Astrocyte of the cerebellum (primary cell): Measurements from ENCODE around the gene VASH1.

Source experiments
- DNase-seq: peaks from one replicate; pipeline ENCODE4 v3.0.0-alpha.2; 2011; ENCODE audit warnings: low read depth
- H3K4me3 ChIP-seq: 2 replicates; pipeline ENCODE4 v1.5.1; 2011; ENCODE audit warnings: mild to moderate bottlenecking, low read depth, low read length, moderate library complexity
- in situ Hi-C: cut with HindIII; loops from 2 replicates; pipeline ENCODE4 v1.10.0; 2017; ENCODE audit warnings: low sequenced_read_pairs
- TF ChIP-seq, protein P1 (sequence below): IDR thresholded peaks from 2 replicates; pipeline ENCODE4 v1.5.1; 2012; ENCODE audit warnings: low read length, low read depth, moderate library complexity, mild to moderate bottlenecking; ENCODE audit errors: missing control alignments

VASH1 gene

DNA sequence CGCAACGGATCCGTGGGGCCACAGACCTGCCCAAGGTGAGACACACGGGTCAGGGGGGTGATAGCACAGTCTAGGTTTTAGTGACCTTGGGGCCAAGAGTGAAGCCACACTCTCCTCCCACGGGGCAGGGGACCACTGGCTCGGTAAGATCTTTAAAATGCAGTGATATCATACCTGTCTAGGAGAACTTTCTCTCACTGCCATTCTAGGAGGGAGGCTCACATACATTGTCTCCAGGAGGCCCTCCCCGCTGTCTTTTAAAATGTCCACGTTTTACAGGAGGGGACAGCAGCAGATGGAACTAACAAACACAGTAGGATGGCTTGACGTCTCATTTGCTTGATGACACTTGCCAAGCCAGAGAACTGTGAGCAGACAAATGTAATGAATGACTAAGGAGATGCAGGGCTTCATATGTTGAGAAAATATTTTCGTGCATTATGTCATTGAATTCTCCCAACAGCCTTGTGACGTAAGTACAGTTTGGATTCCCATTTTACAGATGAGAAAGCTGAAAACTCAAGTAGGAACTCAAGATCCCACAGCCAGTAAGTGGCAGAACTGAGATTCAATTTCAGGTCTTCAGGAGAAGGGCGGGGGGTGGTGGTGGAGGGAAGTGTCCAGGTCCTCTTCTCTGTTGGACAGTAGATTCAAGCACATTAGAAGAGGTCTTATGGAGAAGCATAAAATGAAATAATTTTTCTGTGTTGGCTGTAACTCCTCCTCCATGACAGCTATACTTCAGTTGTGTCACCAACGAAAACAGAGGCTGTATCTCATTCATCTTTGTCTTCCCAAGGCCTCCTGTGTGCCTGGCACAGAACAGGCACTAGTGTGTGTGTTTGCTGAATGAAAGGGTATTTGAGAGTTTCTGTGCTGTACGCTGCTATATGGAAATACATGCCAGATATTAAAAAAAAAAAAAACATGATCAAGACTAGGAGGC lies 2.1 kb downstream of the VASH1 start:
- TF ChIP-seq, protein P1, sequence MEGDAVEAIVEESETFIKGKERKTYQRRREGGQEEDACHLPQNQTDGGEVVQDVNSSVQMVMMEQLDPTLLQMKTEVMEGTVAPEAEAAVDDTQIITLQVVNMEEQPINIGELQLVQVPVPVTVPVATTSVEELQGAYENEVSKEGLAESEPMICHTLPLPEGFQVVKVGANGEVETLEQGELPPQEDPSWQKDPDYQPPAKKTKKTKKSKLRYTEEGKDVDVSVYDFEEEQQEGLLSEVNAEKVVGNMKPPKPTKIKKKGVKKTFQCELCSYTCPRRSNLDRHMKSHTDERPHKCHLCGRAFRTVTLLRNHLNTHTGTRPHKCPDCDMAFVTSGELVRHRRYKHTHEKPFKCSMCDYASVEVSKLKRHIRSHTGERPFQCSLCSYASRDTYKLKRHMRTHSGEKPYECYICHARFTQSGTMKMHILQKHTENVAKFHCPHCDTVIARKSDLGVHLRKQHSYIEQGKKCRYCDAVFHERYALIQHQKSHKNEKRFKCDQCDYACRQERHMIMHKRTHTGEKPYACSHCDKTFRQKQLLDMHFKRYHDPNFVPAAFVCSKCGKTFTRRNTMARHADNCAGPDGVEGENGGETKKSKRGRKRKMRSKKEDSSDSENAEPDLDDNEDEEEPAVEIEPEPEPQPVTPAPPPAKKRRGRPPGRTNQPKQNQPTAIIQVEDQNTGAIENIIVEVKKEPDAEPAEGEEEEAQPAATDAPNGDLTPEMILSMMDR, result no peak
- no peak for DNase-seq
- in situ Hi-C loops, result no loop called here
- H3K4me3 ChIP-seq, result peak overlapping the region; percentile 76

DNA sequence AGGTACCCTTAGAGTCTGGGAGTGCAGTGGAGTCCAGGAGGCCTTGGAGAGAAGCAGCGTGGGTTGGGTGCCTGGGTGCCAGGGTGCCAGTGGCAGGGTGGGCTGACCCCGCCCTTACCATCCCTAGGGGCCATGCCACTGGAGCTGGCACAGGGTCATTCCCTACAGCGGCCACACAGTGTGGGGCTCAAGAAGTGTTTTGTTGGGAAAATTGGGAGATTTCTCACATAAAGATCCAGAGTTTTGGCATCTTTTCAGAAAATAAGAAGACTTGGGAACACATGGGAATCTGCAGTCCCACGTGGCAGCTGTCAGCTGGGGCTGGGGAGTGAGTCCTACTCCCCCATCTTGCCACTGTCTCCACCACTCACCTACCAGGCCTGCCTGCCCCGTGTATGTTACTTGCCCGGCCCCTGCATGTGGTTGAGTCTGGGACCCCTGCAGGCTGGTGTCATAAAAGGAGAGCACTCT lies 4.2 kb downstream of the VASH1 start:
- no peak overlapping the region for H3K4me3 ChIP-seq
- DNase-seq, result no peak
- TF ChIP-seq, protein P1, result no peak
- in situ Hi-C loops, result no loop called here

DNA sequence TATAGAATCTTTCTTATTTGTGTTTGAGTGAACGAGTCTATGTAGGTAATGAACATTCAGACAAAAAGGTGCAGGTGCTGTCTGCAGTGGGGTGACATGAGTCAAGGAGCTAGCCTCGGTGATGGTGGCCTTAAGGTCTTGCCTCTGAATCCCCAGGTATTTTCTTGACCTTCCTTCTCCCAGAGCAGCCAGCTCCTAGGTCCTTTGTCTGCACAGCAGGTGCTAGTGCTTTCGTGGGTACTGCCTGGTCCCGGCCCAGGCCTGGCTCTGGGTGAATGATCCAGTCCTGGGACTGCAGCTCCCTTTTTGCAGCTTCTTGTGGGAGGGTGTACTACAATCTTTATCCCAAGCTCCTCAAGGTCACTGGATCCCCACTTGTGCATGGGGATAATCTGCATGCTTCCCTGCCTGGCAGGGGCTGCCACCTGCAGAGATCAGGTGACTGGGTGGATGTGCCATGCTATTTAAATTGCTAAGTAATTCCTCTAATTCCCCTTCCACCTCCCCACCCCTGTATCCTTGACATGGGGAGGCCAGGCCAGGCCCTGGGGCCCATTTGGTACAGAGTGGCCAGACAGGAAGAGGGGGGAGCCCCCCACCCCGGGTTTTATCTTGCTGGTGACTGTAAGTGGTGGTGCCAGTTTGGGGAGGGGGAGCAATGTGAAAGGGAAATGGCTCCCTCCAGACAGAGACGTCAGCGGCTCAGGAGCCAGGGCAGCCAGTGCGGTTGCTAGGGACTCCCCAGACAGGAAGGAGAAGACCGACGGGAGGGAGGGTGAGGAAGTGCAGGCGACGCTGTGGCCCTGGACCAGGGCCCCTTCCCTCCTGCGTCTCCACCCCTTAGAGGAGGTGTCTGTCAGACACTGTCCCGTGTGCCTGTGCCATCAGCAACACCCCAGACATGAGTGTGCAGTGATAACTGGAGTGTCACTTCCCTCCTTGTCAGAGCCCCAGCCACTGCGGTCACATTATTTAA lies 6.7 kb downstream of the VASH1 start:
- TF ChIP-seq, protein P1, result no peak
- DNase-seq, result no peak

DNA sequence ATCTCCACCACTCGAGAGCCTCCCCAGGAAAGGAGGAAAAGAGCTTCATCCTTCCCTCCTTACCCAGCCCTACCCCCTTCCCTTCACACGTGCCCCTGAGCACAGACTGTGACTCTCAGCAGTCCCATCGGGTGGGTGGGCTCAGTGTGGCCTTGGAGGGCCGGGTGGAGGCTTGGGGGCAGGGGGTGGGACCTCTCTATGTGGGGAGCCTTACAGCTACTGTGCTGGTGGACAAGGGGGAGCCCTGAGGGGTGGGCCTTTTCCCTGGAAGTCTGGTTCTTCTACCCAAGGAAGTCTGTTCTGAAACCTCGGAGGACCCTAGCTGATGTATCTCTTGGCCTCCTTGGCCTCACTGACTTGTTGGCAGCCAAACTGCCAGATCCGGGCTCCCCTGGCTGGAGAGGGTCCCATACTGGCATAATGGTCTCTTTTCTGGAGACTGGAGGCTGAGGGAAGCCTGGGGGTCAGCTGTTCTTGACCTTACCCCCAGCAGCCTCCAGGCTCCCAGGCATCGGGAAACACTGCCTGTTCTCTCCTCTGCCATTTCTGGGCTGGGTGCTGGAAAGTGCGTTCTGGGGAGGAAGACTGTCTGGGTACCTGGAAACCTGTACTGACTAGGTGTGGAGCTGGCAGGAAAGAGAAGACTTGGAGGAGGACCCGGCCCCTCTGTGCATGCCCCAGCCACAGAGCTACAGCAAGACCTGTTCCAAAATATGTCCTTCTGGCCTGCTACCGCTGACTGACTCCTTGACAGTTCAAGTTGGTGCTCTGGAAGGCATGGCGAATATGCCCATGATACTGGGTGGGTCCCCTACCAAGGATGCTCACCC lies 7.6 kb downstream of the VASH1 start:
- TF ChIP-seq, protein P1, result no peak
- no peak overlapping the region for H3K4me3 ChIP-seq
- DNase-seq, result no peak
- in situ Hi-C loops, result no loop called here

More for the DNA sequence above, 6.7 kb downstream of the VASH1 start:
- in situ Hi-C loops, result no loop called here
- H3K4me3 ChIP-seq, result no peak overlapping the region

DNA sequence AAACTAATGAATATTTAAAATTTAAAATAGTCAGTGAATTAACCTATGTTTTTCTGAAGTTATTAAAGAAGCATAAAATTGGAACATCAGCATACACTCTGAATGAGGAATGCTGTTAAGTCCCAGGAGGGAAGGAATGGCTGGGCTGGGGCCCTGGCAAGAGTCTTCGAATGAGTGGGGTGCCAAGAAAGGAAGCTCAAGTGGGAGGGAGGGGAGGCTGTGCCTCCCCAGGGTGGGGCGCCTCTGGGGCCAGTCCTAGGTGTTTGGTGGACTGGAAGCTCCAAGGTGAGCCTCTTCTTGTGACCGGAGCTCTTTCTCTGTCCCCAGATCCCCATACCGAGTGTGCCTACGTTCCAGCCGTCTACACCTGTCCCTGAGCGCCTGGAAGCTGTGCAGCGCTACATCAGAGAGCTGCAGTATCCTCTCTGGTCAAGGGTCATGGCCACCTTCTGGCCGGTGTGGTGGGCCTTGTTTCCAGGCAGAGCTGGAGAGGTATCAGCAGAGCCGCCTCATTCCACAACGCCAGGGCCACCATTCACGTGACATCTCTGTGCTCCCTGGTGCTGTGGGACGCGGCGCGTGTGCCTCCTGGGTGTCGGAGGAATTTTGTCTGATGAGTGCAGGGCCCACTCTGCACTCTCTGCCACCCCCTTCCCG lies 8.5 kb downstream of the VASH1 start:
- H3K4me3 ChIP-seq, result no peak overlapping the region
- in situ Hi-C loops, result no loop called here
- DNase-seq, result no peak
- TF ChIP-seq, protein P1, result no peak
